GM23248 (cell line): ENCODE data around the gene MGAT4C.

Experiments
- EZH2 ChIP-seq: fragments of 200-600 bp; sonication (generic); IDR thresholded peaks from 2 replicates; pipeline ENCODE4 v1.6.1; 2018; ENCODE audit warnings: antibody characterized with exemption, mild to moderate bottlenecking; ENCODE audit not compliant: insufficient read depth, poor library complexity, severe bottlenecking
- EZH2phosphoT487 ChIP-seq: fragments of 200-600 bp; sonication (generic); IDR thresholded peaks from 2 replicates; pipeline ENCODE4 v1.6.1; 2018; ENCODE audit warnings: antibody characterized with exemption, moderate library complexity, mild to moderate bottlenecking, low read depth; ENCODE audit not compliant: insufficient read depth

DNA sequence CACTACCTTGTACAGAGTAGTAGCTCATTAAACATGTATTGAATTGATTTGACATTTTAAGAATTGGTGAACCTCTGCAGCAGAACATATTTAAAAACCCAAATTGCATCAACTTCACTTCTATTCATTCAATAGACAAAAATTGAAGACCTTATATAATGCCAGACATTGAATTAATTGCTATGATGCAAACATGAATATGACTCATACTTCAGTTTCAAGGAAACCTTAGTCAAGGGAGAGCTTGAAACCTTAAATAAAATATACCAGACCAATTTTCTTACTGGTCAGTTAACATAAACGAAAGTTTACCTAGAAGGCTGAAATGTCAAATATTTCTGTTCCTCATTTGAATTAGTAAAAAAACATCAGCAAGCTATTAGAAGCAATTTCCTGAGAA, 5.0 kb upstream of the MGAT4C start:
- TF ChIP-seq EZH2 (no peak), EZH2phosphoT487 (no peak)
